ENCODE measurements around the gene BCL7A. TPM values are rescaled to one million over a fixed set of nuclear protein-coding genes. Genes with fewer than 3 reads are reported as not detected.

Gene BCL7A
- total RNA-seq, 5 donors from 2014 or later (not counting 1 experiment from before 2014, with no cell fraction given): 5.3 to 7.4 (median 6.7) TPM

GRCh38 chr12:122106843-122107242 is 85.2 kb downstream of the BCL7A start:
- H3K4me3 Mint-ChIP-seq: peak overlapping the region in 1 of 3 donors; percentile 83
- Histone ChIP-seq H3K4me1 (ENCODE audit: control insufficient read depth in 1 of 2, extremely low read depth in 1 of 2, insufficient read depth in 2 of 2, low read length in 2 of 2) (peaks cover 29 to 62% of the 10 kb centered on the region in 2 experiments), H3K27me3 (replicated peaks in 1 of 2; ENCODE audit: control insufficient read depth in 2 of 2, extremely low read depth in 1 of 2, insufficient read depth in 2 of 2, low read length in 1 of 2) (no peaks in the 10 kb centered on the region), H3K27ac (ENCODE audit: low read length) (no peak overlapping the region), H3K4me3 (ENCODE audit: control insufficient read depth in 1 of 2, extremely low read depth in 1 of 2, low read length in 1 of 2) (no peak overlapping the region), H3K9me3 (no peaks in the 10 kb centered on the region), H3K36me3 (ENCODE audit: control insufficient read depth in 2 of 2, extremely low read depth in 1 of 2, insufficient read depth in 1 of 2, low read length in 1 of 2) (no peaks in the 10 kb centered on the region)
- ATAC-seq (replicated peaks in 1 of 4) (no peak), DNase-seq (no peak)
- CTCF ChIA-PET: interaction anchor here in 1 of 2 donors (1.3 kb wide), 1 partner anchor 25 kb away, joined by 3 read pairs; no protein-coding TSS in a partner anchor
- H3K27ac Mint-ChIP-seq: peak overlapping the region; percentile 69 to 92
- WGBS (ENCODE audit: insufficient coverage): 93% methylated on average over 5 of the region's 8 CpGs
- H3K9me3 Mint-ChIP-seq: no peaks in the 10 kb centered on the region
- peaks cover 5% of the 10 kb centered on the region for H3K36me3 Mint-ChIP-seq
- H3K4me1 Mint-ChIP-seq: peaks cover 78 to 79% (median 78%) of the 10 kb centered on the region in 3 donors
- POLR2A ChIA-PET: no interaction called here
- H3K27me3 Mint-ChIP-seq: no peaks in the 10 kb centered on the region

- CTCF ChIA-PET: interaction anchor here in 1 of 2 donors (1.3 kb wide), 1 partner anchor 25 kb away, joined by 3 read pairs; no protein-coding TSS in a partner anchor
- H3K9me3 Mint-ChIP-seq: no peaks in the 10 kb centered on the region
- H3K27me3 ChIP-seq (replicated peaks in 1 of 2; ENCODE audit: control insufficient read depth in 2 of 2, extremely low read depth in 1 of 2, insufficient read depth in 2 of 2, low read length in 1 of 2): no peaks in the 10 kb centered on the region
- H3K4me1 ChIP-seq (ENCODE audit: control insufficient read depth in 1 of 2, extremely low read depth in 1 of 2, insufficient read depth in 2 of 2, low read length in 2 of 2): peaks cover 27 to 62% of the 10 kb centered on the region in 2 experiments
- peaks cover 5% of the 10 kb centered on the region for H3K36me3 Mint-ChIP-seq
- no peak for ATAC-seq (replicated peaks in 1 of 4)
- H3K27ac ChIP-seq (ENCODE audit: low read length): no peak overlapping the region
- WGBS (ENCODE audit: insufficient coverage): 95% methylated on average over 4 of the region's 6 CpGs
- DNase-seq: no peak
- peak overlapping the region in 1 of 3 donors; percentile 83 for H3K4me3 Mint-ChIP-seq
- POLR2A ChIA-PET: interaction anchor here in 1 of 2 donors (0.7 kb wide), 1 partner anchor 210 kb away, joined by 4 read pairs; no protein-coding TSS in a partner anchor
- H3K4me3 ChIP-seq (ENCODE audit: control insufficient read depth in 1 of 2, extremely low read depth in 1 of 2, low read length in 1 of 2): no peak overlapping the region
- H3K27ac Mint-ChIP-seq: peak overlapping the region; percentile 69 to 92
- no peaks in the 10 kb centered on the region for H3K36me3 ChIP-seq (ENCODE audit: control insufficient read depth in 2 of 2, extremely low read depth in 1 of 2, insufficient read depth in 1 of 2, low read length in 1 of 2)
- peaks cover 78 to 79% (median 78%) of the 10 kb centered on the region in 3 donors for H3K4me1 Mint-ChIP-seq
- no peaks in the 10 kb centered on the region for H3K9me3 ChIP-seq
- no peaks in the 10 kb centered on the region for H3K27me3 Mint-ChIP-seq
These were observed 85.6 kb downstream of the BCL7A start for GRCh38 chr12:122107261-122107660.

- no peak overlapping the region for H3K4me3 Mint-ChIP-seq
- Histone ChIP-seq H3K36me3 (ENCODE audit: control insufficient read depth in 2 of 2, extremely low read depth in 1 of 2, insufficient read depth in 1 of 2, low read length in 1 of 2) (peaks cover 2 to 3% of the 10 kb centered on the region in 2 donors), H3K4me3 (ENCODE audit: control insufficient read depth in 1 of 2, extremely low read depth in 1 of 2, low read length in 1 of 2) (no peak overlapping the region), H3K27ac (ENCODE audit: low read length) (no peak overlapping the region), H3K9me3 (no peaks in the 10 kb centered on the region), H3K4me1 (ENCODE audit: control insufficient read depth in 1 of 2, extremely low read depth in 1 of 2, insufficient read depth in 2 of 2, low read length in 2 of 2) (peaks cover 8 to 42% of the 10 kb centered on the region in 2 experiments), H3K27me3 (replicated peaks in 1 of 2; ENCODE audit: control insufficient read depth in 2 of 2, extremely low read depth in 1 of 2, insufficient read depth in 2 of 2, low read length in 1 of 2) (no peaks in the 10 kb centered on the region)
- POLR2A ChIA-PET: interaction anchor here in 1 of 2 donors (0.6 kb wide), 1 partner anchor 1005 kb away, joined by 4 read pairs; no protein-coding TSS in a partner anchor
- no peak for DNase-seq
- CTCF ChIA-PET: interaction anchor here in 1 of 2 donors (0.5 to 0.7 kb wide), 2 partner anchors 10 to 25 kb away, joined by 3 read pairs; no protein-coding TSS in a partner anchor
- no peaks in the 10 kb centered on the region for H3K27me3 Mint-ChIP-seq
- ATAC-seq (replicated peaks in 1 of 4): no peak
- WGBS (ENCODE audit: insufficient coverage): 57% methylated on average over 1 of the region's 2 CpGs
- H3K9me3 Mint-ChIP-seq: no peaks in the 10 kb centered on the region
- H3K4me1 Mint-ChIP-seq: peaks cover 47 to 51% (median 49%) of the 10 kb centered on the region in 3 donors
- no peaks in the 10 kb centered on the region for H3K36me3 Mint-ChIP-seq
- H3K27ac Mint-ChIP-seq: peak overlapping the region in 1 of 2 donors; percentile 36
These were observed 89.5 kb downstream of the BCL7A start for GRCh38 chr12:122111089-122111641.

Other genes with a start within 250 kb of the BCL7A start
- gene RHOF, start 228.2 kb upstream of the BCL7A start, total RNA-seq: 100 to 1,000 TPM; 137 to 158 (median 145) TPM
- gene SETD1B, start 217.9 kb upstream of the BCL7A start, total RNA-seq: 100 to 1,000 TPM in 1 of 5 donors, 10 to 100 TPM in 4; 87.7 to 106 (median 96.0) TPM
- under 1 TPM in 3 of 5 donors, not detected in 2; 0.39 to 0.92 (median 0.58) TPM for gene HPD, start 163.0 kb upstream of the BCL7A start, total RNA-seq
- 10 to 100 TPM; 42.1 to 57.3 (median 48.1) TPM for gene PSMD9, start 133.1 kb upstream of the BCL7A start, total RNA-seq
- under 1 TPM; 0.50 to 0.61 (median 0.57) TPM for gene CFAP251, start 103.3 kb upstream of the BCL7A start, total RNA-seq
- 100 to 1,000 TPM in 2 of 5 donors, 10 to 100 TPM in 3; 87.9 to 113 (median 98.3) TPM for gene MLXIP, start 56.9 kb downstream of the BCL7A start, total RNA-seq
- not detected for gene IL31, start 152.3 kb downstream of the BCL7A start, total RNA-seq
- under 1 TPM in 2 of 5 donors, not detected in 3; 0.44 to 0.66 TPM for gene LRRC43, start 161.2 kb downstream of the BCL7A start, total RNA-seq
- 1 to 10 TPM in 2 of 5 donors, under 1 TPM in 2, not detected in 1; 0.35 to 1.4 (median 0.88) TPM for gene B3GNT4, start 181.8 kb downstream of the BCL7A start, total RNA-seq
- 10 to 100 TPM; 39.8 to 85.1 (median 41.3) TPM for gene DIABLO, start 204.2 kb downstream of the BCL7A start, total RNA-seq
- 10 to 100 TPM; 22.7 to 35.0 (median 29.5) TPM for gene VPS33A, start 244.6 kb downstream of the BCL7A start, total RNA-seq